EH (cell line): Measurements from ENCODE around the gene ABCD1.
"Not testable (repeated sequence)": the region's sequence is repeated elsewhere in the genome, so short reads cannot be mapped to it uniquely, and the experiment has no call there.

Source experiments
- DNase-seq: peaks from one replicate; pipeline ENCODE4 v3.0.0-alpha.2; 2015; ENCODE audit warnings: low read depth

Gene ABCD1

DNA sequence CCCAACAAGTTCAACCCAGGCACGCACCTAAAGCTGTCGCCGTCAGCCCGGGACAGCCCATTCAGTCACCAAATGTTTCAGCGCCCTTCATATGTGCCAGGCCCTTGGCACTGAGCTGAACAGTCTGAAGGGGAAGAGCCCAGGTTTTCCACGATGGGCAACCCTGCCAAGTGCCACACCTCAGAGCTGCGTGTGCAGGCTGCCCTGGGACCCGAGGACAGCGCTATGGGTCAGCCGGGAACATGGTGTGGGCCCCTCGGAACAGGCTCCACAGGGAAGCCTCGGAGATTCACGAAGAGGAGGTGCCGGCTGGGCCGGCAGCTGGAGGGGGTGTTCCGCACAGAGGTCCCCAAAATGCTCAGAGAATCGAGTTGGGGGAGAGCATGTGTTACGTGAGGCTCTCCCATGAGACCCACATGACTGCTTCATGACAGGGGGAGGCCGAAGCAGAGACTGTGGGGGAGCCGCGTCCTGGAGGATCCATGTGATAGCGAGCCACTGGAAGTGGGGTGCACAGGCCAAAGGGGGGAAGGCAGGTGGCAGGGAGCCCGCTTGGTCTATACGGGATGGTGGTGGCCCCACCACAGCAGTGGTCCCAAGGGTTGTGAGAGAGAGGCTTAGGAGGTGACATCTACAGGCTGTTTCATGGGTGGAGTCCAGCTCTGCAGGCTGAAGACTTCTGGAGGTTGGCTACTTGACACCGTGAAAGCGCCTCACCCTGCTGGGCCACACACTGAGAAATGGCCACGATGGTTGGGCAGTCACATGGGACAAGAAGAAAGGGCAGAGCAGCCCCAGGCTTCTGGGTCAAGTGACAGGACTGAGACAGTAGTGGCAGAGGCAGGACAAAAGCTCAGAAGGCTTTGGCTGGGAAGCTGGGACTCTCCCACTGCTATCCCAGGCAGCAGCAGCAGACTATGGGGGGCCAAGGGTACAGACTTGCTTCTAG, 14.7 kb upstream of the ABCD1 start:
- no peak for DNase-seq

DNA sequence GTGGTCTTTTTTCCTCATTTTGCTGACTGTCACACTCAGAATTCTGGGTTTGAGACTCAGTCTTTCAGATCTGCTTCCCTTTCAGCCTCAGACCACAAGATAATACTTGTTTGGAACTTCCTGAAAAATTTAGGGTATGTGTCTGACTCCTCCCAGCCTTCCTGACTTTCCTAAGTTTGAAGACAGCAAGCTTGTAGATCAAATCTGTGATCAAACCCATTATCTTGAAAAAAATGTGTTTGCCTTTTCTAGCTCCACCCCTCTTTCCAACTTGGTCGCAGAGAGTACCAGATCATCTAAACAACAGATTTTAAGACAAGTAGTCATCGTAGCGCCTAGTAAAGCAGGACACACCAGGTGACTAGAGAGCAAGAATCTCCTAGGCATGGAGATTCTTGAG, 10.4 kb upstream of the ABCD1 start:
- peak; percentile 50 for DNase-seq

DNA sequence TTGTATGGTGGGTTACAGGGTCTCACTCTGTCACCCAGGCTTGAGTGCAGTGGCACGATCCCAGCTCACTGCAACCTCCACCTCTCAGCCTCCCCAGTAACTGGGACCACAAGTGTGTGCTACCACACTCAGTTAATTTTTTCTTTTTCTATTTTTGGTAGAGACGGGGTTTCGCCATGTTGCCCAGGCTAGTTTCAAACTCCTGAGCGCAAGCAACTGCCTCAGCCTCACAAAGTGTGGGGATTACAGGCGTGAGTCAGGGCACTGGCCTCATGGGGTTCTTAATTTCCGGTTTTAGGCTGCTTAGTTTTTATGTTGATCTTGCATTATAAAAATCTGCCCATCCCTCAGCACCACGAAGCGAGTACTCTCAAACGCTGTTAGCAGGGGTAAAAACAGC, 7.2 kb upstream of the ABCD1 start:
- DNase-seq = no peak

DNA sequence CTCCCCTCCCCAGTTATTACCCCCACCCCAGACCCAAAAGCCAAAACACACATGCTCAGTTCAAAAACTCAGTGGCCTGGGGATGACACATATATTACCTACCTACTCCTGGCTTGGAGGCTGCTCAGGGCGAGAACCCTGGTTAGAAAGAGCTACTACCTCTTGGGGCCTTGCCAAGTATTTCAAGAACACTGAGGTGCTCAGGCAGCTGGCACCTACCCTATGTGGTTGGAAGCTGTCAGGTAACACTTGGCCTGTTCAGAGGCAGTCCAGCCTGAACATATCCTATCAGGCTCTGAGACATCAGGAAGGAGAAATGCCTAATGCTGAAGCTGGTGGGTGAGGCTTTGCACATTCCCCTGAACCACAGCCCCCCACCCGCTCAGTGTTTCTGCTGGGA, 5.4 kb upstream of the ABCD1 start:
- no peak for DNase-seq

DNA sequence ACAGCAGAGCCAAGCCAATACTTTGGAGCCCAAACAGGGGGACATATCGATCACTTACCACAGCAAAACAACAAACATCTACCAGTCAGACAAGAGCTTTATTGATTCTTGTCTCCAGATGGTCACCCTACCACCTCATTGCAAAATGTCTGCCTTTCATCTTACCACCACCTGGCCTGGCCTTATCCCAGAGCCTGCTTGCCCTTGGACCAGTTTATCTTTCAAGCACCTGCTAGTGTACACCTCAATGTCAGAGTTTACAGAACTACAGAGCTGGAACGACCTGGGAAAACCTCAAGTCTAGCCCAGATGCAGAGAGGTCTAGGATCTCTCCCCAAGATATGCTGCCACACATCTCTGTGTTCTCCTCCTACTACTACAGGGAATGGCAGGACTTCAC, 5.0 kb upstream of the ABCD1 start:
- DNase-seq = no peak

DNA sequence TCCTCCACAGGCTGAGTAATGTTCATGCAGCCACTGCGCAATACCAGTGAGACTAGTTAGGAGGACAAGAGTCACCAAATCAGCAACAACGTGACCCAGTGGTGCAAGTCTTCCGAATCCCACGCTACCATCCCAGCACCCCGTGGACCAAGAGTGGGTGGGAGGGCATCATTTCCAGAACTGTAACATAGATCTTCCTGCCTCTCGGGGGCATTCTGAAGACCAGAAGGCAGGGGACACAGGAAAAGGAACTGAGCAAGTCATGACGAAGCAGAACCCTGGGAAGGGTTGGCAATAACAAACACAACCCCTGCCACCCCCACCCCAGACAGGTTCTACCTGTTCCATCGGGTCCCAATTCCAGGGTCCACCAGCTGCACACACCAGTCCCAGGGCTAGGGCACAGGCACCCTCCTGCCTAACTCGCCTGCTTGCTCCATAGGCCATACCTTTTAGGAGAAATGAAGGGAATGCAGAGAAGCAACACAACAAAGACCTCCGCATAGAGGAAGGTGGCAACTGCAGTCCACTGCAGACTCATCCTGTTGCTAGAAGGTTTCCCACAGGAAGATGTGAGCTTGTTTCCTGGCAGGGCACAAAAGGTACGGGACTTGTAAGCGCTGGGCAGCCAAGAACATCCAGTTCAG, 1.8 kb upstream of the ABCD1 start:
- peak; percentile 15 for DNase-seq

DNA sequence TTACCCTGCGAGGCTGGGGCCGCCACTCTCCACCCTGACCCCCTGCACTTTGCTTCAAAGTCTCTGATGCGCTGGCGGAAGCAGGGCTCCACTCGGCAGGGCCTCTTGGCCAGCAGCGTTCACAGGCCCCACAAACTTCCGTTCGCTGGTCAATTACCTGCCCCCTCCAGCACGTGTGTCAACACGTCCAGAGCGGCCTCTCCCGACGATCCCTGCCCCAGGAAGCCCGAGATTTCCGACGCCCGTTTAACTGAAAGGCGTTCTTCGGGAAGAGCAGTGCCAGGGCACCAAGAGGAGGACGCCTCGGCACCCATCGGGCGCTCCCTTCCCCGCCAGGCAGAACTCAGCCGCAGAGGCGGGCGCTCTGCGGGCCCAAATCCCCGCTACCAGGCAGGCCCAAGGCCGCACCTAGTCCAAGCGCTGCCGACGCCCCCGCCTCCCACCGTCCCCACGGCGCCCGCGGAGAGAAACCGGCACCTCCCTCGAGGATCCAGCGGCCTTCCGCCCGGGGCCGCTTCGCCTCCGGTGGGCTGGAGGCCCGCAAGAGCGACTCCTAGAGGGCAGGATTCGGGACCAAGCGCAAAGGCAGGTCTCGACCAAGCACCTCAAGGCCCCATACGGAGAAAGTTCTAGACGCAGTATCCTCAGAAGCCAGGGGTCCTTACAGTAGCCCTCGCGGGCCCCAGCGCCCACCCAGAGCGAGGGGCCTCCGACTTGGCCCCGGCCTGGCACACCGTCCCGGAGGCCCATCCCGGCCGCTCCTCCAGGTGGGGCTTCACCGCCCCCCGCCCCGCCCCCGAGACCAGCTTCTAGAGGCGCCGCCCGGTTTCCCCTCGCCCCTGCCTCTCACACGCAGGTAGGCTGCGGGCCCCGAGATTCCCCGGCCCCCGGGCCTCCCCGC, 1.1 kb upstream of the ABCD1 start:
- peak; percentile 51 for DNase-seq

DNA sequence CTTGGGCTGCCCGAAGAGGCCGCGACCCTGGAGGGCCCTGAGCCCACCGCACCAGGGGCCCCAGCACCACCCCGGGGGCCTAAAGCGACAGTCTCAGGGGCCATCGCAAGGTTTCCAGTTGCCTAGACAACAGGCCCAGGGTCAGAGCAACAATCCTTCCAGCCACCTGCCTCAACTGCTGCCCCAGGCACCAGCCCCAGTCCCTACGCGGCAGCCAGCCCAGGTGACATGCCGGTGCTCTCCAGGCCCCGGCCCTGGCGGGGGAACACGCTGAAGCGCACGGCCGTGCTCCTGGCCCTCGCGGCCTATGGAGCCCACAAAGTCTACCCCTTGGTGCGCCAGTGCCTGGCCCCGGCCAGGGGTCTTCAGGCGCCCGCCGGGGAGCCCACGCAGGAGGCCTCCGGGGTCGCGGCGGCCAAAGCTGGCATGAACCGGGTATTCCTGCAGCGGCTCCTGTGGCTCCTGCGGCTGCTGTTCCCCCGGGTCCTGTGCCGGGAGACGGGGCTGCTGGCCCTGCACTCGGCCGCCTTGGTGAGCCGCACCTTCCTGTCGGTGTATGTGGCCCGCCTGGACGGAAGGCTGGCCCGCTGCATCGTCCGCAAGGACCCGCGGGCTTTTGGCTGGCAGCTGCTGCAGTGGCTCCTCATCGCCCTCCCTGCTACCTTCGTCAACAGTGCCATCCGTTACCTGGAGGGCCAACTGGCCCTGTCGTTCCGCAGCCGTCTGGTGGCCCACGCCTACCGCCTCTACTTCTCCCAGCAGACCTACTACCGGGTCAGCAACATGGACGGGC, 579 bp downstream of the ABCD1 start:
- DNase-seq = no peak

DNA sequence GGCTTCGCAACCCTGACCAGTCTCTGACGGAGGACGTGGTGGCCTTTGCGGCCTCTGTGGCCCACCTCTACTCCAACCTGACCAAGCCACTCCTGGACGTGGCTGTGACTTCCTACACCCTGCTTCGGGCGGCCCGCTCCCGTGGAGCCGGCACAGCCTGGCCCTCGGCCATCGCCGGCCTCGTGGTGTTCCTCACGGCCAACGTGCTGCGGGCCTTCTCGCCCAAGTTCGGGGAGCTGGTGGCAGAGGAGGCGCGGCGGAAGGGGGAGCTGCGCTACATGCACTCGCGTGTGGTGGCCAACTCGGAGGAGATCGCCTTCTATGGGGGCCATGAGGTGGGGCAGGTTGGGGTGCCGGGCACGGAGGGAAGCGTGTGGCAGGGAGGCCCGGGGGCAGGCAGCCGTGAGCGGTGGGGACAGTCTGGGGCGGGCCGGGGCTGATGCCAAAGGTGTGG, 1.2 kb downstream of the ABCD1 start:
- DNase-seq = no peak

DNA sequence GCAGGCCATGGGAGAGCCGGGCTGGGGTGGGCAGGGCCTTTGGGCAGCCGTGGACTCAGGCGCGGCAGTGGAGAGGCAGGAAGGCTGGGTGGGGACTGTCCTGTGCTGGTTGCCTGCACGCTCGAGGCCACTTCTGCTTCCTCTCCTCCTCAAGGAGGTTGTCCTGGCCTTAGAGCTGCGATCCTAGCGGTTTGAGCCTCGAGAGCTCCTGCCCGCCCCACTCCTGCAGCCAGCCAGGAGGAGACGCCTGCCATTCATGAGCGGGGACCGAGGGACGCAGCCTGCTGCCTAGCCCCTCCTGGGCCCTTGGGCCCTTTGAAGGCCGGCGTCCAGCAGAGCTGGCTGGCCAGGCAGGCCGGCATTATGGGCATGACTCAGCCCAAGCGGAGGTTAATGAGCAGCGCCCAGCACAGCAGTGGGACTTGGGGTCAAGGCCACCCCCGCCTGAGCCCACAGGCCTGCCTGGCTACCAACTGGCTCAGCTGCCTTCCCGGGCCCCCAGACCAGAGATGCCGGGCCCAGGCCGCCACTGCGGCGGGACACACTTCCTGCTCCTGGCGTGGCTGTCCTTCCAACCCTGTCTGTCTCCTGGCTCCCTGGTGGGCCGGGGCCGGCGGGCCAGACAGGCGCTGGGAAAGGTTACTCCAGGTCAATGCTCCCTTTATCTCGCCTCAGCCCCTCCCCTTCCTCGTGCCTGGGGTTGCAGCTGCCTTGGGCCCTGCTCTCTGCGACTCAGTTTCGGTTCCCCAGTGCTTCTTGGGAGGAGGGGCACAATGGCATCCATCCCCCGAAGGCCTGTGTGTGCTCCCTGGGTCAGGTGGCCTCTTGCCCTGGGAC, 1.8 kb downstream of the ABCD1 start:
- peak; percentile 77 for DNase-seq

DNA sequence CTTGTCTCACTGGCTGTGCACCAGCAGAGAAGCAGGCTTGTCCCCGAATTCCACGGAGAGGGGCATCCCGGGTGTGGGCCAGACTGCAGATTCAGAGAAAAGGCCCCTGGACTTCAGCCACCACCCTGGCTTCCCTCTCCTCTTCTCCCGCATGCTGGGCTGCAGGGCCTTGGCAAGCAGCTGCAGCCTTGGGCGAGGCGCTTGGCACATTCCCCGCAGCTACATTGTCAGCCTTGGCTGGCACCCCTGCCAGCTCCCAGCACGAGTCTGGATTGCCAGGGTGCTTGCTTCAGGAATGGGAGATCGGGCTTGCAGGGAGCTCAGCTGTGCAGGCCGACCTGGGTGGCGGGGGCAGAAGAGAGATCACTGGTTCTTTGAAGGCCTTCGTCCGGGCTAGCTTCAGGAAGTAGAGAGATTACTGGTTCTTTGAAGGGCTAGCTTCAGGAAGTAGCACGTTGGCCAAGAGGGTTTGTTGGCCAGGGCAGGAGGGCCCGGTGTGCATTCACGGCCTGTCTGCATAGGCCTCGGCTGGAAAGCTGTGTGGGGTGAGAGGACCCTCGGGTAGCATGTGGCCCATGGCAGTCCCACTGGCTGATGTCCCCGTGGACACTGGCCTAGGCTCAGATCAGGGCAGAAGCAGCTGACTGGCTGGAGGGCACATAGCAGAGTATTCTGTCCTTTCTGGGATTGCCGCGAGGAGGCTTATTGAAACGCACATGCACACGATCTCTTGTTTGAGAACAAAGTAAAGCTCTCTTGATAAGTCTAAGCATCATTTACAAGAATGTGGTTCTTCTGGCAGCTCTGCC, 2.7 kb downstream of the ABCD1 start:
- DNase-seq = peak; percentile 28

DNA sequence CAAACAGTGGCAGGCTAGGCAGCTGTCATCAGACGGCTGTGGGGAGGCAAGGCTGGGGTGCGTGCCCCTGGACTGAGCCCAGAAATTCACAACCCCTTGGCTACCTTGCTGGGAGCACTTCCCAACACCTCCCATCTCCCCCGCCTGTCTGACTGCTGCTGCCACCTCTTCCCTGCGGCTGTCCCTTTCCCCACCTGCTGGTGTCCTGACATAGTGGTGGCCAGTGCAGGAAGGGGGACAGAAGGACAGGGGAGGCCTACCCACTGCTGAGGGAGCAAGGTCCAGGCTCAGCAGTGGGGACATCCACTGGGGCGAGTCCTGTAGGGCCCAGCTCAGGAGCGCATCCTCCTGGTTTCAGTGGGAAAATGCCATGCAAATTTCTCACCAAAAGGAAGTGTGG, 3.4 kb downstream of the ABCD1 start:
- DNase-seq = no peak

DNA sequence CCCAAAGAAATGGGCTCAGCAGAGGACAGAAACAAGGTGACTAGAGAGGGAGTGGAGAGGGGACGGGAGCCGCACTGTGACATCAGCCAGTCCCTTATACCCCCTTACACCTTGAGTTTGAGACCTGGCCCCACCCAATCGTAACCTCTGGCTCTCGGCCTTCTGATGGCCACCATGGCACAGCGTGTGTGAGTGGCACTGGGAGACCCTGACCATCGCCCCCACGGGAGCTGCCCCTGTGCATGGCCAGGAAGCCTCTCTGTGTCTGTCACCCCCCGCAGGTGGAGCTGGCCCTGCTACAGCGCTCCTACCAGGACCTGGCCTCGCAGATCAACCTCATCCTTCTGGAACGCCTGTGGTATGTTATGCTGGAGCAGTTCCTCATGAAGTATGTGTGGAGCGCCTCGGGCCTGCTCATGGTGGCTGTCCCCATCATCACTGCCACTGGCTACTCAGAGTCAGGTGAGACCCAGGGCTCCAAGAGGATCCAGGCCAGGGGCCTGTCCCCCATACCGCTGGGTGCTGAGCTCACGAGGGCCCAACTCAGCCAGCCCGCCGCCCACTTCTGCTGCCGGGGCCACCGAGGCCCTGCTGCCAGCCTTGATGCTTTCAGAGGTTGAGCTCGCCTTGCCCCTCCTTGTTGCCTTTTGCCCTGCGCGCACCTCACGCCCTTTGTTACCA, 4.4 kb downstream of the ABCD1 start:
- DNase-seq = no peak

DNA sequence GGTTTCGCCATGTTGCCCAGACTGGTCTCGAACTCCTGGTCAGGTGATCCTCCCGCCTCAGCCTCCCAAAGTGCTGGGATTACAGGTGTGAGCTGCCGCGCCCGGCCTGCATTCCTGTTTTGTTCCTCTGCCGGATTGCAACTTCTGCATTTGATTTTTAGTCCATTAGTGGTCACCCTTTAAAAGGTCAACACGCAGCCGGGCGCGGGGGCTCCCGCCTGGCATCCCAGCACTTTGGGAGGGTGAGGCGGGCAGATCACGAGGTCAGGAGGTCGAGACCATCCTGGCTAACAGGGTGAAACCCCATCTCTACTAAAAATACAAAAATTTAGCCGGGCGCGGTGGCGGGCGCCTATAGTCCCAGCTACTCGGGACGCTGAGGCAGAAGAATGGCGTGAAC, 5.5 kb downstream of the ABCD1 start:
- not testable (repeated sequence) for DNase-seq

DNA sequence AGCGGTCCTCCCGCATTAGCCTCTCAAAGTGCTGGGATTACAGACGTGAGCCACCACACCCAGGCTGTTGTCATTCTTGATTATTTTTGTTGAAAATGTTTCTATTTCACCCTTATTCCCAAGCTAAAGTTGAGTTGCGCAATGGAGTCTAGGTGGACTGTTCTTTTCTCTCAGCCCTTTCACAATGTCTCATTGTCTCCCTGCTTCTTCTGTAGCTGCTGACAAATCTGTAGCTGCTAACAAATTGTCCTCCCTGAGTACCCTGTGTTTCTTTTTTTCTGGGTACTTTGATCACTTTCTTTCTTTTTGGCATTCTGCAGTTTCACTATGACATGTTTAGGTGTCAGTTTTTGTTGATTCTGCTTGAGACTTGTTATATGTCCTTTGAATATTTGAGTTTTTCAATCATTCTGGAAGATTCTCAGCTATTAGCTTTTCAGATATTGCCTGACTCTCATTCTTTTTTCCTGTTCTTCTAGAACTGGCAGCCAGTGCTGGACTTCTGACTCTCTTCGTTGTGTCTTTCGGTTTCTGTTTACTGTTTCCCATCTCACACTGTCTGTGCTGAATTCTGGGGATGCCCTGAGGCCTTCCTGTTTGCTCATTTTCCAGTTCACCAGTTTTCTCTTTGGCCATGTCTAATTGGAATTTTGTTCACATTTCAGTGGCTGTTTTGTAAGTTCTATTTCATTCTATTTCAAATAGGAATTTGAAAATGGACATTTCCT, 6.6 kb downstream of the ABCD1 start:
- no peak for DNase-seq

DNA sequence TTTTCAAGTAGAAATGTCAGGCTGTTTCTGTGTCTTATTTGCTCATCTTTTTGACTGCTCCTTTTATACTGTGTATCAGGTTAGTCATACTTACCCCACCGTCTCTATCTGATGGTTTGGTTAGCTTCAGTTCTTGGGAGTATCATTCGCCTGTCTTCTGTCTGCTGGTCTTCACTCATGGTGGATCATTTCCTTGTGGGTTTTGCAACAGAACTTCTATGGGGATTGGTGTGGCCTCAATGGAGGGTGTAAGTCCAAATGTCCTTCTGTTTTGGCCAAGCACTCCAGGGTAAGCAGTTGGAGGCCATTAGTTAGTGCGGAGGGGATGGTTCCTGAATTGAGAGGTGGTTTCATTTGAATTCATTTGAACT, 7.2 kb downstream of the ABCD1 start:
- DNase-seq = no peak

DNA sequence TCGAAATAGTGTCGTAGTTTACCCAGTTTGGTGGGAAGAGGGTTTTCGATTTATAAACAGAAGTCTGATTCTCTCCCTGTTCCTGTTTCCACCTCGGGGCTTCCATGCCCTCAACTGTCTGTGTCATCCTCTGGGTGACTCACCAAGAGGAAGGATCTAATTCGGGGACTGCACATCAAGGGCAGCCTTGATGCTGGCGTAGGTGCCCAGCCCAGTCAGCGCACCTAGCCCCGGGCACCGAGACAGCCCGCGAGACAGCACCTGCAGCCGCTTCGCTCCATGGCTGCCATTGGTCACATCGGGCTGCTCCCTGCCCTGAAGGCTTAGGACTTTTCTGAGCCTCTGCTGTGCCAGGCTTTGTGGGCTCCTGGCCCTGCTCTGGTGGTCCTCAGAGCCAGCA, 7.7 kb downstream of the ABCD1 start:
- peak; percentile 50 for DNase-seq

DNA sequence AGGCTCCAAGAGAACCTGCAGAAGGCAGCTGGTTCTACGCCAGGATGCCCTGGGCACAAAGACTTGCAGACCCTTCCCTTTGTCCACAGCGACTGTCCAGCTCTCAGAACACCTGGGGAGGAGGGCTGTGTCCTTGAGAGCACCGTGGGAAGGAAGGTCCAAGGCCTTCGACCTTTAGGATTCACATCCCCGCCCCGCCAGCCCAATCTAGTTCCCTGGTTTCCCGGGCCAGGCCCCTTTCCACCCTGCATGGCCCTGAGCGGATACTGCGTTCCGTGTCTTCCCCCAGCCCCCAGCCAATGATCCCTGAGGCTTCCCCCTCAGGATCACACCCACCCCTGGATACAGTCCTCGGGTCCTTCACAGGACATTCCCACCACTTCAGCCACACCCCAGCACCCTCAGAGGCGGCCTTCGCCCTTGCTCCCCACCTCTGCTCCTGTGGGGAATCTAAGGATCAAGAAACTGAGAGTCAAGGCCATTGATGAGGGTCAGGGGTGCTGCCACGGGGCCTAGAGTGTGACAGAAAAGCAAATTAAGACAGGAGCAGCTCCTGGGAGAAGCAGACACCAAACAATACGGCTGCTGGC, 9.1 kb downstream of the ABCD1 start:
- no peak for DNase-seq
